COLO668 (cell line): ENCODE measurements around the gene FER1L5.
A peak's percentile ranks its signal among the peaks of the same experiment; 100 is the strongest.
"Not testable (repeated sequence)": the region's sequence is repeated elsewhere in the genome, so short reads cannot be mapped to it uniquely, and the experiment has no call there.

Experiments used
- DNase-seq: peaks from one replicate; lab custom pipeline; 2025; ENCODE audit not compliant: unreplicated experiment; lab: John Stamatoyannopoulos, UW

FER1L5 gene

GRCh38 chr2:96633641-96634040 lies 8.9 kb upstream of the FER1L5 start:
- no peak for DNase-seq

DNA sequence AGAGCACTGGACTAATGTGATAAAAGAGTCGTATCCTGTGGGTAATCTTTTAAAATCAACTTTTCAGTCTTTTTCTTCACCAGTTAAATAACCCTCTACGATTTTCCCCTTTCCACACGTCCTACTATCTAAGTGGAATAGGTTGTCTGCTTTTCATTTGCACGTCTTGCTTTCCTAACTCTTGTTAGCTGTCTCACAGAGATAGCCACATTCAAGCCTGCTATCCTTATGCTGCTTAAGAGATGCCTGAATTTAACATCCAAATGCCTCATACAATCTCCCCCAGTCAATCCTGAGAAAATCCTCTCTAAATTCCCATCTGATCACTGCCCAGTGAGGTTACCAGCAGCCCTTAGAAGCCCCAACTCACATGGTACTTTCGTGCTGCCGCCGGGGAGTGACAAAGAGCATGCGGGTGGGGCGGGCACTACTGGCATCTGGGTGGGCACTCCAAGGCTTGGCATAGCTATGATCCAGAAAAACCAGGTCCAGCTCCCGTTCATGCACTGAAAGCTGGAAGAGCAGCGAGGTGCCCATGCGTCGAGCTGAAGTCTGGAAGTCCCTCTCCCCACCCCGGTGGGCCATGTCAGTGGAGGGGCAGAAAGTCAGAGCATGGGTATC lies 5.9 kb upstream of the FER1L5 start:
- no peak for DNase-seq

GRCh38 chr2:96637385-96638143 lies 5.0 kb upstream of the FER1L5 start:
- peak; percentile 78 for DNase-seq

DNA sequence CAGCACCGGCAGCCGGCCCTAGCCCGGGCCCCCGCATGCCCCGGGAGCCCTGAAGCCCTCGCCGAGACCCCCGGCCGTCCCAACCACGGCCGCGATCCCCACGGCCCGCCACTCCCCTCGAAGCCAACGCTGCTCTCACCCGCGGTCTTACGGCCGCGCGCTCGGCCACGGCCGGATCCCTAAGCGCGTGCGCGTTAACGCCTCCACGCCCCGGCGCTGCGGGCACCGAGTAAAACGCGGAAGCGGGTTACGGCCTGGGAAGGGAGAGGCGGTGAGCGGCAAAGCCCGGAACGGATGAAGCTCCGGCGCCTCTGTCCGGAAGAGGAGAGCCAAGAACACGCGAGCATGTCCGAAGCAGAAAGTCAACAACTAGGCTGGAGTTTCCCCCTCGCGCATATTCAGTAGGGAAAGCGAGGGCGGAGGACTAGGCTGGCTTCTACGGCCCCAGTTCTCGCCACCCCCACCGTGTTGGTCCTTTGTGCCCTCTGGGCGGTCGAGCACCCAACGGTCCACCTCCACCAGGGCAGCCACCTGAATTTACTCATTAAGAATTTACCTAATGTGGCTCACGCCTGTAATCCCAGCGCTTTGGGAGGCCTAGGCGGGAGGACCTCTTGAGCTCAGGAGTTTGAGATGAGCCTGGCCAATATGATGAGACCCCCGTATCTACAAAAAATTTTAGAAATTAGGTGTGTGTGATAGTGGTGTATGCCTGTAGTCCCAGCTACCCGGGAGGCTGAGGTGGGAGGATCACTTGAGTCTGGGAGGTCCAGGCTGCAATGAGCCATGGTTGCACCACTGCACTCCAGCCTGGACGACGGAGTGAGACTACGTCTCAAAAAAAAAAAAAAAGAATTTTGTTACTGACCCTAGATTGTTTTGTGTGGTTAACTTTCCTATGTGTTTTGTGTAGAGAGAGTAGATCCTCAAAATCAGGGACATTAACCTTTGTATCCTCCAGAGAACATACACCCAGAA lies 4.1 kb upstream of the FER1L5 start, which contains the start of gene KANSL3:
TSS of gene KANSL3 (minus strand) at position 169 of the 978 bp plus-strand sequence. CDS start 1,177 bp downstream, outside the sequence.
- DNase-seq, result peak; percentile 95

DNA sequence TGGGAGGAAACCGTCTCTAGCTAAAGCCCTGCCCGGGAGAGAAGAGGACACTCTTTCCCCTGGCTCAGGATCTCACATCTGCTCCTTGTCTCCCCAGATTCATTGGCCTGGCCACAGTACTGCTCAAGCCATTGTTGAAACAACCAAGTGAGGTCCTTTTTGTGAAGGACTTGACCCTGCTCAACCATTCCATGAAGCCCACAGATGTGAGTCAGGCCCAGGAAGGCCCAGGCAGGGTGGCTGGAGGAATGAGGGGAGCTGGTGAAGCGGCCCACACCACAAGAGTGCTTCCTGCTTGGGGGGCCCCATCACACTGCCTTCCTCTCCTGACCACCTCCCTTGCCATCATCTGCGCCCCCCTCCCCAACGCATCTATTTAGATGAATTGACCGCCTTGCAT lies 5.1 kb downstream of the FER1L5 start:
- DNase-seq, result no peak

DNA sequence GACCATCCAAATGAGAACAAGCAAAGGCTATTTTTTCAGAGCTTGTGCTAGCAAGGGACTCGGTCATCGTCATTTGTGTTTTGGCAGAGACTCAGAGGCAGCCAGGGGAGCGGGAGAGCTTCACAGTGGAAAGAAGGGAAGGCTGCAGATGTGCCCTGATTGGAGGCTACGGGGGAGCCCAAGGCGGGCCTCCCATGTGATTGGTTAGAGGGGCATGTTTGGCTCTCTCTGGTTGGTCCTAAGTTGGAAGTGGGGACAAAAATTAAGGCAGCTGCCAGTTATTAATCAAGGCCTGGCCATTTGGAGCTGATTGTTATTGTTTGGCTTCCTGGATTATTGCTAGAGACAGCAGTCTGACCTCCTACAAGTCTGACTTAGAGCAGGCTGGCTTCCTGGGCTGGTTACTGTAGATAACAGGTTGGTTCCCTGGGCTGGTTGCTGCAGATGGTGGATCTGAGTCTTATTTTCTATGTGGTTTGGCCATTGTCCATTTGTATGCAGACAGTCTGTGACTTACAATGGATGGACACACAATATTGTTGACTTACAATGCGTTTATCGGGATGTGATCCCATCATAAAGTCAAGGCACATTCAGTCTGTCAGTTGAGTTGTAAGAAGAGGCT lies 5.9 kb downstream of the FER1L5 start:
- no peak for DNase-seq

- DNase-seq, result no peak
These were observed 6.8 kb downstream of the FER1L5 start for GRCh38 chr2:96649342-96649741.

DNA sequence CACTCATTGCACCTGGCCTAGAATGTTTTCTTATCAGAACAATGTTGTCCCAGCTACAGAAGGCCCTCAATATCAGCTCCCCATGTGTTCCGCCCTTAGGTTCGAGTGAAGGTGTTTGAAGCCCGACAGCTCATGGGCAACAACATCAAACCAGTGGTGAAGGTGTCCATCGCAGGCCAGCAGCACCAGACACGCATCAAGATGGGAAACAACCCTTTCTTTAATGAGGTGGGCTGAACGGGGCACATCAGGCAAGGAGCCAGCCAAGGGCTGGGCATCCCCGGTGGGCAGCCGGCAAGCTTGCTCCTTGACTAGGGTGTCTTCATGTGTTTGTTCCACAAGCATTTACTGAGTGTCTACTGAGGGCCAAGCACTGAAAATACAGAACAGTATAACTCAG lies 9.2 kb downstream of the FER1L5 start:
- DNase-seq, result no peak

GRCh38 chr2:96654791-96655190 lies 12.2 kb downstream of the FER1L5 start:
- DNase-seq, result not testable (repeated sequence)

DNA sequence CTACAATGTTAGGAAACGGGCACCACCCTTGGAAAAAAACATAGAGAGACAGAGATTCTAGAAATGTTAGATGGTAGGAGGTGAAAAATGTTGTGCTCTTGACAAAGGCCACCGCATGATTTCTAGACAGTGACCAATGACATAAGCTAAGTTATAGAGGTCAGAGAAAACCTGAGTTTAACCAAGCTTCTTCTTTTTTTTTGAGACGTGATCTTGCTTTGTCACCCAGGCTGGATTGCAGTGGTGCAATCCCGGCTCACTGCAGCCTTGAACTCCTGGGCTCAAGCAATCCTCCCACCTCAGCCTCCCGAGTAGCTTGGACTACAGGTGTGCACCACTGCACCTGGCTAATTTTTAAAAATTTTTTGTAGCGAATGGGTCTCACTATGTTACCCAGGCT lies 13.0 kb downstream of the FER1L5 start:
- no peak for DNase-seq

- no peak for DNase-seq
These were observed 14.0 kb downstream of the FER1L5 start for GRCh38 chr2:96656540-96656939.

DNA sequence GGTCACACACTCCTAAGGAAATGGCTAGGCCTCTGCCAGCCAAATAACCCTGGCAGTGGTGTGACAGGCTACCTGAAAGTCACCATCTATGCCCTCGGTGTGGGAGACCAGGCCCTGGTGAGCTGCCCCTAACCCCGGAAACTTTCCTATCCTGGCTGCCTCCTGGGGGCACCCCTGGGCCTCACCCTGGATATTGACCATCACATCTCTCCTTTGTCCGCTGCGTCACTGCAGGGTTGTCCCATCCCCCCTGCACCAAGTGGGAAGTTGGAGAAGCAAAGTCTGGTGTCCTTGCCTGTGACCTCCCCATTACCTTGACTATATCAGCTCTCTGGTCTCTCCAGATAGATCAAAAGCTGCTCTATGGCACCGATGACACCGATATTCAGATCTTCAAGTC lies 18.8 kb downstream of the FER1L5 start:
- no peak for DNase-seq

DNA sequence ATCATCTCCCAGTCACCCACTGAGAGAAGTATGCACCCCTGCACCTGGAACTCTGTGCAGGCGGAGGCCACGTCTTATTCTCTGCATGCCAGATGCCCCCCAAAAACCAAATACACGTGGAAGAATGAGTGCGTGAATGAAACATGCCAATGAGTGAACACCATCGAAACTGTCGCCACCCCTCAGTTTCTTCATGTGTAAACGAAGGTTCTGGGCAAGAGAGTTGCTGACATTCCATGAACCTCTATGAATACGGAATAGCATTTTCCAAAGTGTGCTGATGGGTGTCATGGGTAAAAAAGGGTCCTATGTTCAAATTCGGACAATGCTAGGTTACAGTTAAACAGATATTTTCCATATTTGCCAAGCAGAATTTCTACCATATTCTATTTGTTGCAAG lies 19.8 kb downstream of the FER1L5 start:
- DNase-seq, result no peak

GRCh38 chr2:96663177-96663576 lies 20.6 kb downstream of the FER1L5 start:
- no peak for DNase-seq

- DNase-seq, result no peak
These were observed 21.3 kb downstream of the FER1L5 start for GRCh38 chr2:96663829-96664228.

DNA sequence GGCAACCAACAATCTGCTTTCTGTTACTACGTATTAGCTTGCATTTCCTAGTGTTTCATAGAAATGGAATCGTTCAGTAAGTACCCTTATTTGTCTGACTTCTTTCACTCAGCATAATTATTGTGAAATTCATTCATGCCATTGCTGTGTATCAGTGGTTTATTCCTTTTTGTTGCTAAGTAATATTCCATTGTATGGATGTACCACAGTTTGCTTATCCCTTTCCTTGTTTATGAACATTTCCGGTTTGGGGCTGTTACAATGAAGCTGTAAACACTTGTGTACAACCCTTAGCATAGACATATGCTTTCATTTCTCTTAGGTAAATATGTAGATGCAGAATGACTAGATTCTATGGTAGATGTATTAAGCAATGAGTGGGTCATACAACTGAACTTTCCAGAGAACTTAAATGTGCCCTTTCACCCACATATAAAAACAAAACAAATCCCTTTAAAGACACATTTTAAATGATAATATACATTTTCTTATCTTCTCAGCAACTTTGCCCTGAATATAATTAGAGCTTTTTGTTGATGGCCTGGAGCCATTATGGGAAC lies 21.9 kb downstream of the FER1L5 start:
- no peak for DNase-seq

- DNase-seq, result no peak
These were observed 22.6 kb downstream of the FER1L5 start for GRCh38 chr2:96665083-96665569.

GRCh38 chr2:96665717-96666116 lies 23.2 kb downstream of the FER1L5 start:
- not testable (repeated sequence) for DNase-seq

DNA sequence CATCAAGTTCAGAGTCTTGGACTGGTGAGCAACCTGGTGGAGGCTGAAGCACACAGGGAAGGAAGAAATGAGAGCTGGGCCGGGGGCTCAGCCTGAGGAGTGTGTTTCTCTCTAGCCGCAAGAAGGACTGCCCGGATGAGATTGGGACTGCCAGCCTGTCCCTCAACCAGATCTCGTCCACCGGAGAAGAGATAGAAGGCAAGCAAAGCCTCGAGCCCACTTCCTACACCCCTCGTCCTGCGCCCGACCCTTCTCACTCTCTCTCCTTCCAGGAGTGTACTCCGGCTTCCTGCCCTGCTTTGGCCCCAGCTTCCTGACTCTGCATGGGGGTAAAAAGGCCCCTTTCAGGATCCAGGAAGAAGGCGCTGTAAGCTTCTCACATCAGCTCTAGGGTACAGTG lies 26.2 kb downstream of the FER1L5 start:
- no peak for DNase-seq

GRCh38 chr2:96669539-96670215 lies 27.1 kb downstream of the FER1L5 start:
- no peak for DNase-seq
